GM18909 (cell line): ENCODE data around the gene ZNF326.

Experiments
- ATAC-seq: cut with Tn5 transposase; IDR thresholded peaks from one replicate; pipeline ENCODE4 v1.9.1; 2021; ENCODE audit warnings: mild to moderate bottlenecking; ENCODE audit not compliant: unreplicated experiment, poor library complexity

Gene ZNF326

DNA sequence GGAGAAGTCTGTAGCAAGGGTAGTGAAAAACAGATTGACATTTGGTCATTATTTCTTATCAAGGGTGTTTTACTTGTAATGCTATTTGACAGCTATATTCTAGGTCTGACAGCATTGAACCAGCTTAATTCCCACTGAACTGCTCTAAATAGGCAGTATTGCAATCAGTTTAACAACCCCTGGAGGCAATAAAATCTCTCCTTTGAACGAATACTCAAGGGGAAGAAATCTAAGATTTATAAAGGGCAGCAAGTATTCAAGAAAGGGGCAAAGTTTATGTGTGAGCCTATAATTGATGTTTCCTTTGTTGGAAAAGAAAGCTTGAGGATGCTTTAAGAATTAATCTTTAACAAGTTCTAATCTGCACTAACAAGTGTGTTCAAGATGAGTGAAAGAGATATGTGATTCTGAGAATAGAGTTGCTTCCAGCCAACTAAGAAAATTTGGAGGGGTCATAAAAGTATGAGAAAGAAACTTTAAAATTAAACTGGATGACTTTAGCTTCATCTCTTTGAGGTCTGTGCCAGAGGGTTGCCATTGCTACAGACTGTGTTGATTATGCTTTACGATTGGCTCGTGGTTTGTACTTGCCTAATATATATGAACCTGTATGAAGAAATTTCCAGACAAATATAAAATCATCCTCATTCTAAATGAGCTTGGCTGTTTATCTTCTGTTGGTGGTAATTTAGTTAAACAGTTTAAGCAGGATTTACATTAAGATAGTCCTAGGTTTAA is 72.5 kb downstream of the ZNF326 start:
- ATAC-seq = no peak

- no peak for ATAC-seq
Observed at GRCh38 chr1:90068611-90069280, 73.8 kb downstream of the ZNF326 start.

- ATAC-seq = no peak
Observed at GRCh38 chr1:90074137-90074536, 79.2 kb downstream of the ZNF326 start.

- ATAC-seq = no peak
Observed at GRCh38 chr1:90074566-90074965, 79.7 kb downstream of the ZNF326 start.

- no peak for ATAC-seq
Observed at GRCh38 chr1:90074970-90075391, 80.1 kb downstream of the ZNF326 start.

GRCh38 chr1:90083995-90084394 is 89.1 kb downstream of the ZNF326 start:
- ATAC-seq = no peak
